IMR-90 (cell line): ENCODE results near the gene OR56A4.

Source experiments
- BHLHE40 ChIP-seq: fragments of 150-350 bp; IDR thresholded peaks from 2 replicates; pipeline ENCODE4 v1.6.1; 2016; ENCODE audit warnings: mild to moderate bottlenecking, low read depth, low read length
- CEBPB ChIP-seq: IDR thresholded peaks from 2 replicates; pipeline ENCODE4 v1.6.1; 2012; ENCODE audit warnings: low read depth, low read length, improper control_type of control experiment
- CTCF ChIP-seq: conservative IDR thresholded peaks from 2 replicates; pipeline ENCODE4 v1.5.1; 2012; ENCODE audit warnings: mild to moderate bottlenecking, low read depth, low read length, improper control_type of control experiment
- MAFK ChIP-seq: IDR thresholded peaks from 2 replicates; pipeline ENCODE4 v1.6.1; 2012; ENCODE audit warnings: low read depth, low read length, improper control_type of control experiment
- MAZ ChIP-seq: IDR thresholded peaks from 2 replicates; pipeline ENCODE4 v1.6.1; 2012; ENCODE audit warnings: low read depth, mild to moderate bottlenecking, low read length, improper control_type of control experiment, moderate library complexity, borderline replicate concordance
- MXI1 ChIP-seq: IDR thresholded peaks from 2 replicates; pipeline ENCODE4 v1.6.1; 2012; ENCODE audit warnings: low read depth, mild to moderate bottlenecking, low read length, moderate library complexity, borderline replicate concordance
- POLR2A ChIP-seq: IDR thresholded peaks from 2 replicates; pipeline ENCODE4 v1.6.1; 2012; ENCODE audit warnings: mild to moderate bottlenecking, low read depth, low read length
- RAD21 ChIP-seq: IDR thresholded peaks from 2 replicates; pipeline ENCODE4 v1.6.1; 2012; ENCODE audit warnings: low read length, improper control_type of control experiment
- RFX5 ChIP-seq: IDR thresholded peaks from 2 replicates; pipeline ENCODE4 v1.8.0; 2012; ENCODE audit warnings: low read depth, mild to moderate bottlenecking, low read length, moderate library complexity
- SMC3 ChIP-seq: fragments of 150-350 bp; IDR thresholded peaks from 2 replicates; pipeline ENCODE4 v1.6.1; 2016; ENCODE audit warnings: low read depth, mild to moderate bottlenecking, antibody characterized with exemption, low read length, moderate library complexity
- USF2 ChIP-seq: fragments of 150-350 bp; IDR thresholded peaks from 2 replicates; pipeline ENCODE4 v1.6.1; 2017; ENCODE audit warnings: mild to moderate bottlenecking, antibody characterized with exemption, low read length, low read depth
- TF ChIP-seq, protein P1 (sequence below): fragments of 150-350 bp; IDR thresholded peaks from 2 replicates; pipeline ENCODE4 v1.6.1; 2016; ENCODE audit warnings: low read depth, mild to moderate bottlenecking, low read length, moderate library complexity, borderline replicate concordance

DNA sequence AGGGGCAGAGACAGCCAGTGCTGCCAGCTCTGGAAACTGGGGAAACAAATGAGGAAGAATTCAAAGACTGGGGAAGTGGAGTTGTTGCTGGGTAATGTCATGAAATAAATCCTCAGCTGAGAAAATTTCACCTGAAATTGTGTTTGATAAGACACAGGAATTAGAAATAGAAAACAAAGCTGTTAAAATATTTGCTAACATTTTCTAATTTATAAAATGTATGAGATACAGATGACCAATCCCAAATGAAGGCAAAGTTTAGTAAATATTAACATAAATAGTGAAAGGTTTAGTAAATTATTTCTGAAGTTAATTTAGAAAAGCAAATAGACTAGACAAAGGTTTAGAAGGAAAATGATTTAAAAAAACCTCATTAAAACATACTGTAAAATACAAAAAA, 38.4 kb downstream of the OR56A4 start, which contains the start of gene OR56A5:
- no peak for TF ChIP-seq CEBPB
- no peak for TF ChIP-seq SMC3
- TF ChIP-seq MXI1 = no peak
- no peak for TF ChIP-seq CTCF
- no peak for TF ChIP-seq RAD21
- no peak for TF ChIP-seq RFX5
- TF ChIP-seq POLR2A = no peak
- no peak for TF ChIP-seq BHLHE40
- no peak for TF ChIP-seq USF2
- TF ChIP-seq MAFK = no peak
- TF ChIP-seq, protein P1, sequence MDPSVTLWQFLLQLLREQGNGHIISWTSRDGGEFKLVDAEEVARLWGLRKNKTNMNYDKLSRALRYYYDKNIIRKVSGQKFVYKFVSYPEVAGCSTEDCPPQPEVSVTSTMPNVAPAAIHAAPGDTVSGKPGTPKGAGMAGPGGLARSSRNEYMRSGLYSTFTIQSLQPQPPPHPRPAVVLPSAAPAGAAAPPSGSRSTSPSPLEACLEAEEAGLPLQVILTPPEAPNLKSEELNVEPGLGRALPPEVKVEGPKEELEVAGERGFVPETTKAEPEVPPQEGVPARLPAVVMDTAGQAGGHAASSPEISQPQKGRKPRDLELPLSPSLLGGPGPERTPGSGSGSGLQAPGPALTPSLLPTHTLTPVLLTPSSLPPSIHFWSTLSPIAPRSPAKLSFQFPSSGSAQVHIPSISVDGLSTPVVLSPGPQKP = no peak
- TF ChIP-seq MAZ = no peak
